ENCODE results near the gene CNOT4. TPM values are rescaled to one million over a fixed set of nuclear protein-coding genes. Genes with fewer than 3 reads are reported as not detected.

The CNOT4 gene
- total and polyA plus RNA-seq, 9 donors = 9.1 to 38.9 (median 30.5) TPM

DNA sequence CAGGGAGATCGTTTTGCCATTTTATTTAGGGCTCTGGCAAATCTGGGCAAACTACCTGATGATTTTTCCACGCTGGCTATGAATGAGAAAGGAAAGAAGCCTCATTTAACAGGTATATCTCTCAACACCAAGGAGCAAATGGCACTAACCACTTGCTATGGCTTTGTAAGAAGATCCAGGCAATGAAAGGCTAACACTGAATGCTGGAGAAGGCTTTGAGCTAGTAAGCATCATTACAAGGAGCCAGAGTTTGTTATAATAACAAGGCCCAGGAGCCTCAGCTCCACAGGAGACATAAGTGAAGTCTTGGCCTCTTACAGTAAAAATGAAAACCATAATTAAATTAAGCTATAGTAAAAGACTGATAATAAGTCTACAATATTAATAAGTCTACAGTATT, 123.1 kb downstream of the CNOT4 start:
- no peaks in the 10 kb centered on the region for H3K9me3 ChIP-seq
- WGBS, 3 donors = 74 to 78% (median 76%) methylated on average over 2 of the region's 2 CpGs
- H3K27me3 ChIP-seq = no peaks in the 10 kb centered on the region
- H3K36me3 ChIP-seq = no peaks in the 10 kb centered on the region
- TF ChIP-seq EP300 (IDR thresholded peaks at IDR 0.05) = no peak
- no peak for TF ChIP-seq POLR2A (IDR thresholded peaks at IDR 0.05)
- TF ChIP-seq, protein P1, sequence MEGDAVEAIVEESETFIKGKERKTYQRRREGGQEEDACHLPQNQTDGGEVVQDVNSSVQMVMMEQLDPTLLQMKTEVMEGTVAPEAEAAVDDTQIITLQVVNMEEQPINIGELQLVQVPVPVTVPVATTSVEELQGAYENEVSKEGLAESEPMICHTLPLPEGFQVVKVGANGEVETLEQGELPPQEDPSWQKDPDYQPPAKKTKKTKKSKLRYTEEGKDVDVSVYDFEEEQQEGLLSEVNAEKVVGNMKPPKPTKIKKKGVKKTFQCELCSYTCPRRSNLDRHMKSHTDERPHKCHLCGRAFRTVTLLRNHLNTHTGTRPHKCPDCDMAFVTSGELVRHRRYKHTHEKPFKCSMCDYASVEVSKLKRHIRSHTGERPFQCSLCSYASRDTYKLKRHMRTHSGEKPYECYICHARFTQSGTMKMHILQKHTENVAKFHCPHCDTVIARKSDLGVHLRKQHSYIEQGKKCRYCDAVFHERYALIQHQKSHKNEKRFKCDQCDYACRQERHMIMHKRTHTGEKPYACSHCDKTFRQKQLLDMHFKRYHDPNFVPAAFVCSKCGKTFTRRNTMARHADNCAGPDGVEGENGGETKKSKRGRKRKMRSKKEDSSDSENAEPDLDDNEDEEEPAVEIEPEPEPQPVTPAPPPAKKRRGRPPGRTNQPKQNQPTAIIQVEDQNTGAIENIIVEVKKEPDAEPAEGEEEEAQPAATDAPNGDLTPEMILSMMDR (IDR thresholded peaks at IDR 0.05) = no peak
- intact Hi-C loops (cut with DNase I) = no loop called here
- no peak overlapping the region for H3K4me3 ChIP-seq
- no peak overlapping the region for H3K27ac ChIP-seq
- DNase-seq = no peak
- no peaks in the 10 kb centered on the region for H3K4me1 ChIP-seq (ENCODE audit: insufficient read depth)

DNA sequence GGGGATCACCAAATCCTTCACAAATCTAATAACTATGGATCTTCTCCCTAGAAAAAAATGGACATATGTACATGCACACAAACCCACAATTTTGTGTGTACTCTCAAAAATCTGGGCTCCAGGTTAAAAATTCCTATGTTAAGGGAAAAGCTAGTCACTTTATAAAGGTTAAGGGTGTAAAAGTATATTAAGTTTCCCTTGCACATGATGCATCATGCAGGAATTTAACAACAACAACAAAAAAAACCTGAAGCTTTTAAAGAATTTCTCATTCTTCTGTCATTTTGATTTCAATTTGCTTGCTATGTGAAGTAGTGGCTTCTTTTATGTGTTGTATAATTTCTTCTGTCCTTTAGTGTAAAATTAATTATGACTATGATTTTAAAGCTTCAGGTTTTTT, 123.7 kb downstream of the CNOT4 start:
- H3K9me3 ChIP-seq = no peaks in the 10 kb centered on the region
- no peaks in the 10 kb centered on the region for H3K27me3 ChIP-seq
- no peaks in the 10 kb centered on the region for H3K36me3 ChIP-seq
- H3K27ac ChIP-seq = no peak overlapping the region
- intact Hi-C loops (cut with DNase I) = no loop called here
- no peak for DNase-seq
- no peaks in the 10 kb centered on the region for H3K4me1 ChIP-seq (ENCODE audit: insufficient read depth)
- TF ChIP-seq, protein P1 (IDR thresholded peaks at IDR 0.05) = no peak
- no peak for TF ChIP-seq EP300 (IDR thresholded peaks at IDR 0.05)
- TF ChIP-seq POLR2A (IDR thresholded peaks at IDR 0.05) = no peak
- H3K4me3 ChIP-seq = no peak overlapping the region

DNA sequence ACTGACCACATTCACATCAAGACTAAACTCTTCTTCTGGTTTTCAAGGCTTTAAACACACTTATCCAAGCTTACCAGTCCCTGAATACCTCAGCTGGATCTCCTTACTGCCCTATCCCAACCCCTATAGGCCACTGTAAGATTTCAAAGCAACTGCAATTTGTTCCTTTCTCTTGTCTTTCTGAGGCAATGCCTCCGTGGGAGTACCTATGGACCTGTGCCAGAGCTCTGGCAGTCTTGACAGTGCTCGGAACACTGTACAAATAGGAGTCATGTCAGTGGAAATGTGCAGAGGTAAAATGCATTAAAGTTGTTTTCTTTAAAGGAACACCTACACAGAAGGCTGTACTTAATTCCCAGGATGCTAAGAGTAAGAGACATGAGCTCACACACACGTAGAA, 124.7 kb downstream of the CNOT4 start:
- no peaks in the 10 kb centered on the region for H3K27me3 ChIP-seq
- DNase-seq = peak; percentile 26 to 46 (median 27)

DNA sequence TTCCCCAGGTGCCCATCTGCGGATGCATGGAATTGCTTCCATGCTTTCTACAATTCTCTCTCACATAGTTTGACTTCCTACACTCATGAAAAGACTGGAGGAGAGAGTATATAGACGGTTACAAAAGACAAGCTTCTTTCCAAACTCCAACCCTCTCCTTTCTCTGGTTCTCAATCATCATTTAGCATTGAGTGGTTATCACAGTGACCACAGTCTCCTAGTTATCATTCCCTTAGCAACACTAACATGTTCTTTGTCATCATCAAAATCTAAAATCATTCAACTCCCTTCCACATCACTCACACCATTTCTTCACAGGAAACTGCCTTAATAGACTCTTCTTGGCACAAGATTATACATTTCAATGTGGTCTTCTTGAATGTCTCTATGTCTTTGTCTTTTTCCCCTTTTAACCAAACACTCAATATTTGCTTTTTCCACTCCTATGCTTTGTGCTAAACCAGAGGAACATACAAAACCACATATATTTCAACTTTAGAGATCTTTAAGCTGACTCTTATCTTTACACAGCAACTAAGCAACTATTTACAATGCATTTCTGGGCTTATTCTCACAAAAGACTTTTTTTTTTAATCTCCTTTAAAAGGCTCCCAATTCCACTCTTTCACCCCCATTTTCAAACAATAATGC, 126.3 kb downstream of the CNOT4 start:
- Histone ChIP-seq H3K27me3 (no peaks in the 10 kb centered on the region), H3K4me3 (no peak overlapping the region), H3K36me3 (no peaks in the 10 kb centered on the region), H3K27ac (no peak overlapping the region), H3K4me1 (ENCODE audit: insufficient read depth) (no peaks in the 10 kb centered on the region), H3K9me3 (no peaks in the 10 kb centered on the region)
- 88 to 93% (median 92%) methylated on average over 2 of the region's 2 CpGs for WGBS, 3 donors
- TF ChIP-seq, protein P1 (IDR thresholded peaks at IDR 0.05) = no peak
- TF ChIP-seq EP300 (IDR thresholded peaks at IDR 0.05) (no peak), POLR2A (IDR thresholded peaks at IDR 0.05) (no peak)
- intact Hi-C loops (cut with DNase I) = no loop called here
- DNase-seq = no peak

More for the DNA sequence above, 124.7 kb downstream of the CNOT4 start:
- intact Hi-C loops (cut with DNase I) = no loop called here
- Histone ChIP-seq H3K4me3 (no peak overlapping the region), H3K9me3 (no peaks in the 10 kb centered on the region), H3K27ac (no peak overlapping the region), H3K4me1 (ENCODE audit: insufficient read depth) (no peaks in the 10 kb centered on the region), H3K36me3 (no peaks in the 10 kb centered on the region)
- TF ChIP-seq POLR2A (IDR thresholded peaks at IDR 0.05) = no peak
- no peak for TF ChIP-seq EP300 (IDR thresholded peaks at IDR 0.05)
- TF ChIP-seq, protein P1 (IDR thresholded peaks at IDR 0.05) = no peak
- 30 to 37% (median 32%) methylated on average over 3 of the region's 3 CpGs for WGBS, 3 donors
